Stomach (tissue), 4 donors: ENCODE results near the gene CMIP.

Experiments used
- EP300 ChIP-seq: sonication (generic); formaldehyde crosslinking; IDR thresholded peaks from one replicate; pipeline ENCODE4 v1.6.1; 2017; ENCODE audit warnings: antibody characterized with exemption
- POLR2A ChIP-seq, 4 donors: fragments of 450-650 bp; IDR thresholded peaks; one replicate each; pipeline ENCODE4 v1.6.1; 2016; ENCODE audit warnings: antibody characterized with exemption in 4 of 4, control low read depth in 2 of 4, mild to moderate bottlenecking in 1 of 4, moderate library complexity in 1 of 4
- POLR2AphosphoS5 ChIP-seq, 3 donors: sonication (generic); formaldehyde crosslinking; IDR thresholded peaks; one replicate each; pipeline ENCODE4 v1.6.1; 2016; ENCODE audit warnings: antibody characterized with exemption in 3 of 3
- TF ChIP-seq, protein P1 (sequence below), 7 experiments: fragments of 450-650 bp in 4 of 7; fragments of 200-600 bp in 3 of 7; sonication (generic) in 3 of 7; IDR thresholded peaks; one replicate each; pipeline ENCODE4 v1.5.1; 2016 to 2019; ENCODE audit warnings: antibody characterized with exemption in 7 of 7, control low read depth in 2 of 7, mild to moderate bottlenecking in 1 of 7

DNA sequence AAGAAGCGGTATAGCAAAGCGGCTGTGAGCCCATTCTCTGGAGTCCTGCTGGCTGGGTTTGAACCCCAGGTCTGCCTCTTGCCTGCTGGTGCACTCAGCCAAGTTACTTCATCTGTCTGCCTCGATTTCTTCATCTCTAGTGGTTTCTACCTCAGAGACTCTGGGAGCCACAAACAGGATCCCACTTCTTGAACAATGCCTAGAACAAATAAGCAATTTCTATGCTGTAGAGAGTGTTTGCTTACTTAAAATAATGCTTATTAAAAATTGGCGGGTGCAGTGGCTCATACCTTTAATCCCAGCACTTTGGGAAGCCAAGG is 75.5 kb downstream of the CMIP start:
- TF ChIP-seq EP300: no peak
- TF ChIP-seq, protein P1, sequence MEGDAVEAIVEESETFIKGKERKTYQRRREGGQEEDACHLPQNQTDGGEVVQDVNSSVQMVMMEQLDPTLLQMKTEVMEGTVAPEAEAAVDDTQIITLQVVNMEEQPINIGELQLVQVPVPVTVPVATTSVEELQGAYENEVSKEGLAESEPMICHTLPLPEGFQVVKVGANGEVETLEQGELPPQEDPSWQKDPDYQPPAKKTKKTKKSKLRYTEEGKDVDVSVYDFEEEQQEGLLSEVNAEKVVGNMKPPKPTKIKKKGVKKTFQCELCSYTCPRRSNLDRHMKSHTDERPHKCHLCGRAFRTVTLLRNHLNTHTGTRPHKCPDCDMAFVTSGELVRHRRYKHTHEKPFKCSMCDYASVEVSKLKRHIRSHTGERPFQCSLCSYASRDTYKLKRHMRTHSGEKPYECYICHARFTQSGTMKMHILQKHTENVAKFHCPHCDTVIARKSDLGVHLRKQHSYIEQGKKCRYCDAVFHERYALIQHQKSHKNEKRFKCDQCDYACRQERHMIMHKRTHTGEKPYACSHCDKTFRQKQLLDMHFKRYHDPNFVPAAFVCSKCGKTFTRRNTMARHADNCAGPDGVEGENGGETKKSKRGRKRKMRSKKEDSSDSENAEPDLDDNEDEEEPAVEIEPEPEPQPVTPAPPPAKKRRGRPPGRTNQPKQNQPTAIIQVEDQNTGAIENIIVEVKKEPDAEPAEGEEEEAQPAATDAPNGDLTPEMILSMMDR (IDR thresholded peaks at IDR 0.05): no peak
- TF ChIP-seq POLR2AphosphoS5 (IDR thresholded peaks at IDR 0.05): no peak
- TF ChIP-seq POLR2A (IDR thresholded peaks at IDR 0.05): no peak
